Activated CD8-positive, alpha-beta T cell treated with anti-CD3 and anti-CD28 coated beads, Interleukin-2, amount 10 ng/mL, durations not matched to agents 7 days and 5 days (primary cell): ENCODE measurements around the gene C1S. TPM values are rescaled to one million over a fixed set of nuclear protein-coding genes. Genes with fewer than 3 reads are reported as not detected.

Source experiments
- ATAC-seq: fragments of 150-1000 bp; cut with Tn5 transposase; one replicate; pipeline ENCODE4 v1.10.0; 2021; ENCODE audit warnings: moderate library complexity
- CTCF ChIA-PET: fragments of 350-600 bp; sonication (Branson Sonifier 250); formaldehyde crosslinking; loops from one replicate; lab custom pipeline; 2021; ENCODE audit warnings: antibody characterized with exemption; lab: Charles Lee
- POLR2A ChIA-PET: fragments of 350-600 bp; sonication (Branson Sonifier 250); formaldehyde crosslinking; loops from one replicate; lab custom pipeline; 2021; ENCODE audit warnings: antibody characterized with exemption; lab: Charles Lee
- DNase-seq: peaks from one replicate; pipeline ENCODE4 v3.0.0-alpha.2; 2020
- H3K27ac Mint-ChIP-seq: one replicate; pipeline ENCODE4 v1.8.0; 2021; ENCODE audit warnings: mild to moderate bottlenecking, mixed read lengths
- H3K27me3 Mint-ChIP-seq: one replicate; pipeline ENCODE4 v1.8.0; 2021; ENCODE audit warnings: low read depth, mixed read lengths
- H3K36me3 Mint-ChIP-seq: one replicate; pipeline ENCODE4 v1.8.0; 2021; ENCODE audit warnings: low read depth, mixed read lengths
- H3K4me1 Mint-ChIP-seq: one replicate; pipeline ENCODE4 v1.8.0; 2021; ENCODE audit warnings: low read depth, mixed read lengths
- H3K4me3 Mint-ChIP-seq: one replicate; pipeline ENCODE4 v1.8.0; 2021; ENCODE audit warnings: mild to moderate bottlenecking, mixed read lengths
- H3K9me3 Mint-ChIP-seq: one replicate; pipeline ENCODE4 v1.8.0; 2022; ENCODE audit warnings: mixed read lengths; ENCODE audit not compliant: insufficient read depth
- total RNA-seq, 2 experiments: library from RNA; stranded (reverse); gene quantifications; one replicate each; pipeline ENCODE4 v1.2.3, GENCODE V29; 2021

The C1S gene
- total RNA-seq, 2 experiments from 2014 or later: 0.50 to 0.90 TPM

DNA sequence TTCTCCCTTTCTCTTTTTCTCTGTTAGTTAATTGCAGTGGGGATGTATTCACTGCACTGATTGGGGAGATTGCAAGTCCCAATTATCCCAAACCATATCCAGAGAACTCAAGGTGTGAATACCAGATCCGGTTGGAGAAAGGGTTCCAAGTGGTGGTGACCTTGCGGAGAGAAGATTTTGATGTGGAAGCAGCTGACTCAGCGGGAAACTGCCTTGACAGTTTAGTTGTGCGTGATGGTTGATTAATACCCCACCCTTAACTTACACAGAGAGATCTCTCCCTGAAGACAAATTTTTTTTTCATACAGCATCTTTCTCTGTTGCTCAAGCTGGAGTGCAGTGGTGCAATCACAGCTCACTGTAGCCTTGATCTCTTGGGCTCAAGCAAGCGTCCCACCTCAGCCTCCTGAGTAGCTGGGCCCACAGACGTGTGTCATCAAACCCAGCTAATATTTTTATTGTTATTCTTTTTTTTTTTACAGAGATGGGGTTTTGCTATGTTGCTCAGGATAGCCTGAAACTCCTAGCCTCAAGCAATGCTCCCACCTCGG, 4.6 kb downstream of the C1S start:
- ChIA-PET POLR2A (no interaction called here), CTCF (interaction anchor here (0.6 to 1.6 kb wide), 2 partner anchors 47 to 291 kb away, joined by 3 read pairs; partner anchors contain the start of gene LPCAT3)
- no peaks in the 10 kb centered on the region for H3K4me1 Mint-ChIP-seq
- no peak overlapping the region for H3K4me3 Mint-ChIP-seq
- no peaks in the 10 kb centered on the region for H3K36me3 Mint-ChIP-seq
- ATAC-seq: no peak
- H3K27me3 Mint-ChIP-seq: peaks cover 16% of the 10 kb centered on the region
- H3K27ac Mint-ChIP-seq: no peak overlapping the region
- no peaks in the 10 kb centered on the region for H3K9me3 Mint-ChIP-seq
- DNase-seq: no peak

DNA sequence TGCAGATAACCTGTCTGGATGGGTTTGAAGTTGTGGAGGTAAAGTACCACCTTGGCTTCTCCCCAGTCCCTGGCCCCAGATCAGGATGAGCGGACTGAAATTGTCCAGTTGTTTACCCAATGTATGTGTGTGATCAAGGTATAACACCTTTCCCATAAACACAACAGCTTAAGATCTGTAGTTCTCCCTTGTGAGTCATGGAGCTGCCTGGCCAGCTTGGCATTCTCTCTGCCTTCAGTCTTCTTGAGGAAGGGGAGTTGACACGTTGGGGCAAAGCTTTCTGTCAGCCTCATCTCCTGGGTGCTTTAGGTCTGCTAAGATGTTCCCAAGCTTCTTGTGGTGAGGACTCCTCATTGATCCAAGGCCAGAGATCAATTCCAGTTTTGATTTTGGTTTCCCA, 6.1 kb downstream of the C1S start:
- Mint-ChIP-seq H3K9me3 (no peaks in the 10 kb centered on the region), H3K36me3 (no peaks in the 10 kb centered on the region), H3K27me3 (peaks cover 10% of the 10 kb centered on the region), H3K27ac (no peak overlapping the region), H3K4me3 (no peak overlapping the region), H3K4me1 (no peaks in the 10 kb centered on the region)
- ATAC-seq (no peak), DNase-seq (no peak)
- POLR2A ChIA-PET: no interaction called here
- CTCF ChIA-PET: no interaction called here

DNA sequence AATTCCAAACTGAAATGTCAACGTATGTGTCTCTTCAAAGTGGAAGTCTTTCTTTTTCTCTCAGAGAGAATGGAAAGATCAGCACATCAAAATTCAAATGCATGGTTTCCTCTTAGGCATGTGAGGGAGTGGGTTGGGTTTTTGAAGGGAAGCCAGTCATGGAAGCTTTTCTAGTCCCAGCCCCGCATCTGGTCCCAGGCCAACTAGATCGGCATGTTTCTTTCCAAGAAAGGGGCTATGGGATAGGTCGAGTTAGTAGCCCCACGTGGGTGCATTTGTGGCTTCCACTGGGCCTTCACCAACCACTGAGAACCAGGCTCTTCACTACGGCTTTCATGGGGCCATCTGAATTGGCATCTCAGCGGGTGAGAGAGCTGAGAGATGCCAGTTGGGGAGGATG, 6.6 kb downstream of the C1S start:
- Mint-ChIP-seq H3K36me3 (no peaks in the 10 kb centered on the region), H3K9me3 (no peaks in the 10 kb centered on the region), H3K4me1 (no peaks in the 10 kb centered on the region), H3K27me3 (peaks cover 15% of the 10 kb centered on the region), H3K27ac (no peak overlapping the region), H3K4me3 (no peak overlapping the region)
- ATAC-seq (no peak), DNase-seq (no peak)
- POLR2A ChIA-PET: no interaction called here
- CTCF ChIA-PET: no interaction called here

DNA sequence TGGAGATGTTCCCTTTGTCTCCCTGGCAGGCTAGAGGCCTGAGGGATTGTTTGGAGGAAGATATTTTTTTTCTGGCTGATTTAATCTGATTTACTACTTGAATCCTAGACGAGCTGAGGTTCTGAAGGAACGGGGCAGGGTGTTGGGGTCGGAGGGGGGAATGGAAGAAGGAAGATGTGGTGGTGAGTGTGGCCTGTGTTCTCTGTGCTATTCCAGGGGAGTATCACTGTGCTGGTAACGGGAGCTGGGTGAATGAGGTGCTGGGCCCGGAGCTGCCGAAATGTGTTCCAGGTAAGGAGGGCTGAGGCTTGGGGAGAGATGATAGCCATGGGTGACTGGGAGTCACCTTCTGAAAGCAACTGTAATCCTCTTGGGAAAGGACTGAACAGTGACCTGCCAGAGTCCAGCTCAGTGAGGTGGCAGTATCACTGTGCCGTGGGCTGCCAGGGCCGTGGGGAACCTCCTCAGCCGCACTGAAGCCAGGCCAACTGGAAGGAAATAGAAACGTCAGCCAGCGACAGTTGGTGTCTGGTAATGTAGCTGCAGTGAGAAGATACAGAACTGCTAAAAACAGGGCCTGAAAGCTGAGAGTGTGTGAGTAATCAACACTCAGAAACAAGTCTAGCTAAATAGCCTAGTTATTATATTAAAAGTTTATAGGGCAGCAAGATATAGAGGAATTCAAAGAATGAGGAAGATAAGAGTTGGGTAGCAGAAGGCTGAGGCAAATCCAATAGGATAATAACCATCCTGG, 7.9 kb downstream of the C1S start:
- no peak overlapping the region for H3K4me3 Mint-ChIP-seq
- POLR2A ChIA-PET: no interaction called here

DNA sequence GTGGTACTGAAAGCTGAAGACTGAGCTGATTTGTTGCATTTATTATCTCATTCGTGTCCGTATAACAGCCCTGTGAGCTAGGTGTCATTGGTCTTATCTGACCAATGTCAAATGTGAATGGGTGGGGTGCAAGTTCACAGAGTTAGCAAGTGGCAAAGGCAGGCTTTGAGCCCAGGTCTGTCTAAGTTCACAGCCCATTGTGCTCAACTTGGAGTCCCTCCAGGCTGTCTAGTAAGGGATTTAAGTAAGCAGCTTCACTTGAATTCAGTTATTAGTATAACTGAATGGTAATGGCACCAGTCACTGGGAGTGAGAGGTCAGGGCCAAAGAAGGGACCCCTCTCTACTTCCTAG, 8.5 kb downstream of the C1S start:
- no peak overlapping the region for H3K4me3 Mint-ChIP-seq
- POLR2A ChIA-PET: no interaction called here
- CTCF ChIA-PET: interaction anchor here (1.0 to 1.3 kb wide), 3 partner anchors 11 to 44 kb away, joined by 3 to 4 read pairs (median 3); no protein-coding TSS in a partner anchor
- DNase-seq (no peak), ATAC-seq (no peak)
- no peaks in the 10 kb centered on the region for H3K4me1 Mint-ChIP-seq
- H3K36me3 Mint-ChIP-seq: no peaks in the 10 kb centered on the region
- H3K9me3 Mint-ChIP-seq: no peaks in the 10 kb centered on the region
- H3K27me3 Mint-ChIP-seq: peaks cover 23% of the 10 kb centered on the region
- H3K27ac Mint-ChIP-seq: no peak overlapping the region

More for the DNA sequence above, 7.9 kb downstream of the C1S start:
- ATAC-seq: no peak
- DNase-seq: no peak
- Mint-ChIP-seq H3K27me3 (peaks cover 22% of the 10 kb centered on the region), H3K36me3 (no peaks in the 10 kb centered on the region), H3K9me3 (no peaks in the 10 kb centered on the region), H3K4me1 (no peaks in the 10 kb centered on the region), H3K27ac (no peak overlapping the region)
- CTCF ChIA-PET: interaction anchor here (1.0 to 1.3 kb wide), 3 partner anchors 10 to 44 kb away, joined by 3 to 4 read pairs (median 3); no protein-coding TSS in a partner anchor

DNA sequence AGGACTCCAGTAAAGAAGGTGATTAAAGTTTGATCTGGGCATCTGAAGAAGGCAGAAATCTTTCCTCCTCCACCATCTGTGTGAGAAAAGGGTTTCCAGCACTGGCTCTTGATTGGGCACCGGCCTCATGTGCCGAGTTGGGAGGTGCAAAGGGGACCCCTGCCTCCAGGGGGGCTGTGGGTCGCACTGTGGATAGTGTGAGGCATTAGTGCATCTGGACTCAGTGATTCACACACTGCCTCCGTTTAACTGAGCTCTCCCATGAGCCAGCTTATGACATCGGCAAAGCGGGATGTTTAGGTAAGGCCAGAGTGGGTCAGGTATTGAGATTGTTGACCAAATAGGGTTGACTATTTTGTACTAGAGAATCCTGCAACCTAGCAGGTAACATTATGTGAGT, 8.9 kb downstream of the C1S start:
- Mint-ChIP-seq H3K9me3 (no peaks in the 10 kb centered on the region), H3K4me3 (no peak overlapping the region), H3K27ac (no peak overlapping the region), H3K27me3 (peaks cover 22% of the 10 kb centered on the region), H3K36me3 (no peaks in the 10 kb centered on the region), H3K4me1 (no peaks in the 10 kb centered on the region)
- no peak for DNase-seq
- POLR2A ChIA-PET: no interaction called here
- ATAC-seq: no peak
- CTCF ChIA-PET: interaction anchor here (1.0 to 1.3 kb wide), 2 partner anchors 11 to 40 kb away, joined by 3 read pairs; no protein-coding TSS in a partner anchor

DNA sequence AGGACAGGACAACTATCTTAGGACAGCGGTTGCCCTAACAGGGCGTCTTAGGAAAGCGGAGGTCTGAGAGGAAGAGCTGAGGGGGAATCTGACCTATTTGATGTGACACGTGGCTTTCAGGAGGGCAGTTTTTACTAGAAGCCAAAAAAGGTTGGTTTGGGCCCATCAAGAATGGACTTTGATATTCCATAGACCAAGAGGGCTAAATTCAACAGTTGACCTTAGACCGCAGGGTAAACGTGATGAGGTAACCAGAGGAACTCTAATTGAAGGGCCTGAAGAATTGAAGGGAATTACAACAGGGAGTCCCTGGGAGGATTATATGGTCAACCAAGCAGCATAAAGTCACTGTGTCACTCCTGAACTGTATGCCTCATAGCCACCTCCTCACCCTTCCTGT, 11.5 kb downstream of the C1S start:
- CTCF ChIA-PET: no interaction called here
- POLR2A ChIA-PET: no interaction called here
- Mint-ChIP-seq H3K4me3 (no peak overlapping the region), H3K27ac (no peak overlapping the region), H3K9me3 (no peaks in the 10 kb centered on the region), H3K27me3 (peaks cover 30% of the 10 kb centered on the region), H3K36me3 (no peaks in the 10 kb centered on the region), H3K4me1 (peaks cover 6% of the 10 kb centered on the region)
- no peak for DNase-seq
- ATAC-seq: no peak

DNA sequence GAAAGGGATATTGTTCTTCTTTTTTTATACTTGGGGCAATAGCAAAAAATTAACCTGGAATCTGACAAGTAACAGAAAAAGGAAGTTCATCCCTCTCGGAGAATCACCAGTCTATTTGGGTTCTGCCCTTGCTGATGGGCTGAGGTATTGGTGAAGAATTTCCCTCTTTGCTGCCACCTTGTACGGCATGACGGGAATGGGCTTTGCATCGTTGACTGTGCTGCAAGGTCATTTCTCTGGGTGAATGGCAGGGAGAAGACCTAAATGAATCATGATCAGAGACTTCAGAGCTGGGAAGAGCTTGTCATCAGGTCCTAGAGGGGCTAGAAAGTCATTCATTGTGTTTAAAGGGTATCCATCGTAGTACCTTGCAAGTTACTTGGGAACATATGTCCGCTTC, 12.0 kb downstream of the C1S start:
- H3K4me1 Mint-ChIP-seq: peaks cover 6% of the 10 kb centered on the region
- no peak for DNase-seq
- no peak for ATAC-seq
- H3K36me3 Mint-ChIP-seq: no peaks in the 10 kb centered on the region
- peaks cover 32% of the 10 kb centered on the region for H3K27me3 Mint-ChIP-seq
- POLR2A ChIA-PET: no interaction called here
- CTCF ChIA-PET: no interaction called here
- H3K9me3 Mint-ChIP-seq: no peaks in the 10 kb centered on the region
- H3K4me3 Mint-ChIP-seq: no peak overlapping the region
- H3K27ac Mint-ChIP-seq: no peak overlapping the region

DNA sequence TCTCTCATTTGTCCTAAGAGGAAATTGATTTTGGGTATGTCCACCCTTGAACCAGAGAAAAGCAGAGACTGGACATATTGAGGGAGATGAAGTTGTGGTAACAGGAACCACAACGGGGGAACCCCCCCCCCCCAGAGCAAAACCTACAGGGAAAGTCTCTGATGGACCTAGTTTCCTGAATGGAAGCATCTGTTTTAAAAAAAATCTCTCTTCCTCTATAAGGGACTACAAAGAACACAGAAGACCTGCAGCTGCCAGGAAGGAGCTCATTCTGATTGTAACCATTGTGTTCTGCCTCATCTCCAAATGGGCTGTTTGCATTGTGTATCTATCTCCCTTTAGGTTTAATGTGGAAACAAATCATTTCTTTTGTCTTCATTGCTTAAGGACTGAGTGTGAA, 13.4 kb downstream of the C1S start:
- ATAC-seq (no peak), DNase-seq (no peak)
- Mint-ChIP-seq H3K4me1 (peaks cover 6% of the 10 kb centered on the region), H3K36me3 (no peaks in the 10 kb centered on the region), H3K27ac (no peak overlapping the region), H3K9me3 (no peaks in the 10 kb centered on the region), H3K4me3 (no peak overlapping the region), H3K27me3 (peaks cover 29% of the 10 kb centered on the region)
- ChIA-PET CTCF (no interaction called here), POLR2A (no interaction called here)

DNA sequence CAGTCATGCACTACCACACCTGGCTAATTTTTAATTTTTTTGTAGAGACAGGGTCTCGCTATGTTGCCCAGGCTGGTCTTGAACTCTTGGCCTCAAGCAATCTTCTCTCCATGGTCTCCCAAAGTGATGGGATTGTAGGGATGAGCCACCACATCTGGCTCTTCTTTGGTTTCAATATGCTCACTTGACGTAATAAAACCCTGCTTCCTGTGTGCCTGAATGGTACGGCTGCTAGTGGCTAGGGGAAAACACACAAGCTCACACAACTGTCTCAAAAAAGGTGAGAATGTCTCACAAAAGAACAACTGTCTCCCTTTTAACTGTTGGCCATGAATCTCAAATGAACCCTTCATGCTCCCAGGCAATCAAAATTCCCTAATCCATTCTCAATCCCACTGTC, 15.0 kb downstream of the C1S start:
- Mint-ChIP-seq H3K4me3 (no peak overlapping the region), H3K4me1 (peaks cover 6% of the 10 kb centered on the region), H3K27me3 (peaks cover 30% of the 10 kb centered on the region), H3K36me3 (no peaks in the 10 kb centered on the region), H3K27ac (no peak overlapping the region), H3K9me3 (no peaks in the 10 kb centered on the region)
- ChIA-PET POLR2A (no interaction called here), CTCF (interaction anchor here (0.7 kb wide), 1 partner anchor 265 kb away, joined by 3 read pairs; no protein-coding TSS in a partner anchor)
- no peak for DNase-seq
- no peak for ATAC-seq

DNA sequence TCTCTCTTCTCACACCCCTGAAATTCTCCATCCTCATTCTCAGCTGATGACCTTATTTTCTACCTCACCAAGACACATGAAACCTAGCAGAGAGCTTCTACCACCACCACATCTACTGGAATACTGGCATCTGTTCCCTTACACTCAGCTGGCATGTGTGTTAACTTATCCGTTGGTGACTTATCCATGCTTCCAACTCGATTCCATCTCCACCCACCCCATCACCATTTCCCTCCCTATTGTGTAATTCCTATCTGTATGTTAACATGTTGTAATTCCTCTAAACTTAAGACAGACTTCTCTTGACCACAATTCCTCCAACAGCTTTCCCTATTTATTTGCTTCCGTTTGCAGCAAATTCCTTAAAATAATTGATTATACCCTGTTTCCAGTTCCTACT, 15.4 kb downstream of the C1S start:
- no peaks in the 10 kb centered on the region for H3K36me3 Mint-ChIP-seq
- ChIA-PET CTCF (interaction anchor here (0.7 to 1.0 kb wide), 2 partner anchors 32 to 265 kb away, joined by 3 read pairs; no protein-coding TSS in a partner anchor), POLR2A (no interaction called here)
- peaks cover 30% of the 10 kb centered on the region for H3K27me3 Mint-ChIP-seq
- DNase-seq: no peak
- no peak overlapping the region for H3K27ac Mint-ChIP-seq
- H3K4me3 Mint-ChIP-seq: no peak overlapping the region
- H3K4me1 Mint-ChIP-seq: peaks cover 6% of the 10 kb centered on the region
- no peaks in the 10 kb centered on the region for H3K9me3 Mint-ChIP-seq
- ATAC-seq: no peak

DNA sequence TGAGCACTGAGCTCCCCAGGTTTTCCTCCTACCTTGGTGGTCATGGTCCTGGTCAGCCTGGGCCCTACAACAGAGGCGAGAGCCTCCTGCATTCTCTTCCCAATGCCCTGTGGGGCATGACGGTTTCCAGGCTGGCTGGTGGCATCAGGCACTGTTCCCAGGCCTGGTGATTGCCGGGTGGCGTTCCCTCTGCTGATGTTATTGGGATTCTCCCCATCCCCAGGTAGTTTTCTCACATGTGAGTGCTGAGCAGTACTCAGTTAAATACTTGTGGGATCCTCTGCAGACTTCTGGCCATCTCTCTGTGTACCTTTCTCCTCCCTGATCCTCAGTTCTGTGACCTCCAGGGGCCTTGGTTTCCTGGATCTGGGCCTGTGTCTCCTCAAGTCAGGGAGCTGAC, 16.0 kb downstream of the C1S start:
- peaks cover 6% of the 10 kb centered on the region for H3K4me1 Mint-ChIP-seq
- H3K27ac Mint-ChIP-seq: no peak overlapping the region
- POLR2A ChIA-PET: no interaction called here
- H3K36me3 Mint-ChIP-seq: no peaks in the 10 kb centered on the region
- no peaks in the 10 kb centered on the region for H3K9me3 Mint-ChIP-seq
- CTCF ChIA-PET: interaction anchor here (1.0 kb wide), 1 partner anchor 32 kb away, joined by 3 read pairs; no protein-coding TSS in a partner anchor
- DNase-seq (no peak), ATAC-seq (no peak)
- no peak overlapping the region for H3K4me3 Mint-ChIP-seq
- peaks cover 30% of the 10 kb centered on the region for H3K27me3 Mint-ChIP-seq
